Brain microvascular endothelial cell (primary cell): ENCODE data around the gene STK32B.

Experiments used
- DNase-seq: peaks from one replicate; pipeline ENCODE4 v3.0.0-alpha.2; 2020
- H3K27ac ChIP-seq: fragments of 250-450 bp; sonication (Bioruptor Pico); 2 replicates; pipeline ENCODE4 v1.5.1; 2020; ENCODE audit warnings: mild to moderate bottlenecking, moderate library complexity
- H3K27me3 ChIP-seq: fragments of 250-450 bp; sonication (Bioruptor Pico); replicated peaks from 2 replicates; pipeline ENCODE4 v1.5.1; 2020; ENCODE audit warnings: mild to moderate bottlenecking
- H3K36me3 ChIP-seq: fragments of 250-450 bp; sonication (Bioruptor Pico); replicated peaks from 2 replicates; pipeline ENCODE4 v1.5.1; 2020; ENCODE audit warnings: mild to moderate bottlenecking
- H3K4me3 ChIP-seq: 2 replicates; pipeline ENCODE4 v1.5.1; 2011; ENCODE audit warnings: low read depth, mild to moderate bottlenecking, control low read depth, low read length, moderate library complexity
- CTCF ChIP-seq: IDR thresholded peaks from 2 replicates; pipeline ENCODE4 v1.5.1; 2011; ENCODE audit warnings: low read depth, mild to moderate bottlenecking, moderate library complexity, low read length, control low read depth, inconsistent platforms; ENCODE audit errors: missing control alignments
- in situ Hi-C: cut with HindIII; loops from 2 replicates; pipeline ENCODE4 v1.10.0; 2017; ENCODE audit warnings: low sequenced_read_pairs, low pct_ligation_motif_present

Gene STK32B

GRCh38 chr4:5448221-5448620 is 396.9 kb downstream of the STK32B start:
- no peaks in the 10 kb centered on the region for H3K36me3 ChIP-seq
- no peak overlapping the region for H3K27ac ChIP-seq
- in situ Hi-C loops = no loop called here
- H3K27me3 ChIP-seq = no peaks in the 10 kb centered on the region
- DNase-seq = no peak
- no peak for TF ChIP-seq CTCF
- no peak overlapping the region for H3K4me3 ChIP-seq

- H3K36me3 ChIP-seq = no peaks in the 10 kb centered on the region
- in situ Hi-C loops = no loop called here
- H3K4me3 ChIP-seq = no peak overlapping the region
- DNase-seq = no peak
- no peak overlapping the region for H3K27ac ChIP-seq
- TF ChIP-seq CTCF = no peak
- H3K27me3 ChIP-seq = no peaks in the 10 kb centered on the region
These were observed 400.0 kb downstream of the STK32B start for GRCh38 chr4:5451243-5451642.

- no peak overlapping the region for H3K27ac ChIP-seq
These were observed 400.9 kb downstream of the STK32B start for GRCh38 chr4:5452156-5452555.

GRCh38 chr4:5455003-5455585 is 403.8 kb downstream of the STK32B start:
- Histone ChIP-seq H3K36me3 (no peaks in the 10 kb centered on the region), H3K27me3 (no peaks in the 10 kb centered on the region), H3K27ac (no peak overlapping the region), H3K4me3 (no peak overlapping the region)
- in situ Hi-C loops = no loop called here
- no peak for TF ChIP-seq CTCF
- no peak for DNase-seq

More at GRCh38 chr4:5452156-5452555, 400.9 kb downstream of the STK32B start:
- no peak for TF ChIP-seq CTCF
- DNase-seq = no peak
- Histone ChIP-seq H3K36me3 (no peaks in the 10 kb centered on the region), H3K4me3 (no peak overlapping the region), H3K27me3 (no peaks in the 10 kb centered on the region)
- in situ Hi-C loops = no loop called here

GRCh38 chr4:5456296-5456845 is 405.1 kb downstream of the STK32B start:
- Histone ChIP-seq H3K4me3 (no peak overlapping the region), H3K27me3 (no peaks in the 10 kb centered on the region), H3K36me3 (no peaks in the 10 kb centered on the region), H3K27ac (no peak overlapping the region)
- DNase-seq = no peak
- TF ChIP-seq CTCF = no peak
- in situ Hi-C loops = no loop called here

GRCh38 chr4:5458676-5459075 is 407.4 kb downstream of the STK32B start:
- in situ Hi-C loops = no loop called here
- Histone ChIP-seq H3K27ac (no peak overlapping the region), H3K36me3 (no peaks in the 10 kb centered on the region), H3K27me3 (no peaks in the 10 kb centered on the region), H3K4me3 (no peak overlapping the region)
- DNase-seq = no peak
- TF ChIP-seq CTCF = no peak
